ENCODE data around the gene HFE.

- TF ChIP-seq GATA2 (IDR thresholded peaks at IDR 0.05; ENCODE audit: low read depth, low read length) (no peak), GATA3 (IDR thresholded peaks at IDR 0.05; ENCODE audit: low read depth, low read length) (no peak)
Measured at GRCh38 chr6:26105109-26105730, 18.0 kb downstream of the HFE start.

Measured in SH-SY5Y (cell line).